Dendritic cell treated with granulocyte-macrophage colony-stimulating factor and Interleukin-4, amounts not matched to agents 40 ng/mL and 50 ng/mL, for 4 days (primary cell): ENCODE data around the gene APOBEC3H.
"Not testable (repeated sequence)": the region's sequence is repeated elsewhere in the genome, so short reads cannot be mapped to it uniquely, and the experiment has no call there.

Experiments
- H3K27ac Mint-ChIP-seq: one replicate; pipeline ENCODE4 v1.8.0; 2022; ENCODE audit warnings: mild to moderate bottlenecking, mixed read lengths
- H3K27me3 Mint-ChIP-seq: one replicate; pipeline ENCODE4 v1.8.0; 2022; ENCODE audit warnings: mild to moderate bottlenecking, mixed read lengths
- H3K36me3 Mint-ChIP-seq: one replicate; pipeline ENCODE4 v1.8.0; 2022; ENCODE audit warnings: low read depth, mixed read lengths
- H3K4me1 Mint-ChIP-seq: one replicate; pipeline ENCODE4 v1.8.0; 2022; ENCODE audit warnings: low read depth, mixed read lengths
- H3K4me3 Mint-ChIP-seq: one replicate; pipeline ENCODE4 v1.8.0; 2022; ENCODE audit warnings: mild to moderate bottlenecking, moderate library complexity, mixed read lengths
- H3K9me3 Mint-ChIP-seq: one replicate; pipeline ENCODE4 v1.8.0; 2022; ENCODE audit warnings: mixed read lengths
- intact Hi-C: fragments of 100-400 bp; cut with micrococcal nuclease; formaldehyde crosslinking; loops from one replicate; pipeline ENCODE4 v1.15.0; 2022

The APOBEC3H gene

DNA sequence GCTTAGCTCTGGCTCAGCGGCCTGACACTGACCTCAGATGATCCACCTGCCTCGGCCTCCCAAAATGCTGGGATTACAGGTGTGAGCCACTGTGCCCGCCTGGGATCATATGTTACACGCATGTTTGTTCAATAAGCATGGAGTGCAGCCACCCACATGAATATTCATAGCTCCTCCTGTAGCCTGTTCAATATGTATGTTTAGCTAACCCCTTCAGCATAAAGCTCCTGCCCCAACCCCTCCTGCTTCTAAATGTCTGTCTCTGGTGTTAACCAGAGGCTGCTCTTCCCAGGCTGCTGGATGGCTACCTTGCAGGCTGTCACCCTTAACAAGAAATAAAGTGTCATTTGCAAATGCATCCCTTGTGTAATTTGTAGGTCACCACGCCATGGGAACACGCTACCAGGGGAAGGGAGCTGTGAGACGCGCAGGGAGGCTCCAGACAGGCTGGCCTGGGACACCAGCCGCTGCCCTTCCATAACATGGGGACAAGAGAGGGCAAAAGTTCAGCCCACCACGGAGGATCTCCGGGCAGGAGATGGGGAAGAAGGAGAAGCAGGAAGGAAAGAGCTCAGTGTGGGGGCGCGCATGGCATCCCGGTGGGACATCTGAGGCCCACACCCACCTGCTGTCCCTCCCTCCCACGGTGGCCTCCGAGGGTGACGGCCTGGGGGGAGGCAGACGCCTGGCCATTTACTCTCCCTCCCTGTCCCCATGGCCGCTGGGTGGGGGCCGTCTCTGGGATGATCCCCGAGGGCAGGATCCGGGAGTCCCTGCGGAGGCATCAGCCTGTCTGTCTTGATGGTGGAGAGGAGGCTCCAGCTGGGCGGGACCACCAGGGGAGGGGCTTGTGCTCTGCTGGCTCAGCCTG lies 20.7 kb upstream of the APOBEC3H start:
- H3K27me3 Mint-ChIP-seq, H3K9me3 Mint-ChIP-seq, intact Hi-C loops: not testable (repeated sequence)
- H3K4me3 Mint-ChIP-seq = peak overlapping the region; percentile 88
- H3K36me3 Mint-ChIP-seq = peaks cover 30% of the 10 kb centered on the region
- H3K4me1 Mint-ChIP-seq = peaks cover 41% of the 10 kb centered on the region
- H3K27ac Mint-ChIP-seq = peak overlapping the region; percentile 94

- Mint-ChIP-seq H3K4me3 (peak within 1 kb of the TSS; percentile 88), H3K27ac (peak within 1 kb of the TSS; percentile 94), H3K4me1 (peaks cover 41% of the 10 kb centered on the region), H3K36me3 (peaks cover 38% of the 10 kb centered on the region)
- intact Hi-C loops, H3K9me3 Mint-ChIP-seq, H3K27me3 Mint-ChIP-seq: not testable (repeated sequence)
Measured at GRCh38 chr22:39077026-39077840, 19.8 kb upstream of the APOBEC3H start, which contains the start of gene APOBEC3G. Gene APOBEC3G (plus strand): TSS chr22:39077275. CDS start chr22:39077362, 87 bp downstream.

- Mint-ChIP-seq H3K4me1 (peaks cover 34% of the 10 kb centered on the region), H3K4me3 (peak overlapping the region; percentile 88), H3K27ac (peak overlapping the region; percentile 94), H3K36me3 (peaks cover 45% of the 10 kb centered on the region)
- H3K9me3 Mint-ChIP-seq, H3K27me3 Mint-ChIP-seq, intact Hi-C loops: not testable (repeated sequence)
Measured at GRCh38 chr22:39077912-39078311, 19.1 kb upstream of the APOBEC3H start.

GRCh38 chr22:39078329-39078728 lies 18.7 kb upstream of the APOBEC3H start:
- Mint-ChIP-seq H3K9me3 (no peaks in the 10 kb centered on the region), H3K4me3 (no peak overlapping the region), H3K27ac (peak overlapping the region; percentile 94), H3K36me3 (peaks cover 49% of the 10 kb centered on the region), H3K4me1 (peaks cover 32% of the 10 kb centered on the region), H3K27me3 (no peaks in the 10 kb centered on the region)
- intact Hi-C loops = no loop called here

- intact Hi-C loops, H3K4me3 Mint-ChIP-seq, H3K27me3 Mint-ChIP-seq, H3K9me3 Mint-ChIP-seq, H3K27ac Mint-ChIP-seq: not testable (repeated sequence)
- H3K36me3 Mint-ChIP-seq = peaks cover 52% of the 10 kb centered on the region
- H3K4me1 Mint-ChIP-seq = peaks cover 32% of the 10 kb centered on the region
Measured at GRCh38 chr22:39079054-39079637, 17.9 kb upstream of the APOBEC3H start.

DNA sequence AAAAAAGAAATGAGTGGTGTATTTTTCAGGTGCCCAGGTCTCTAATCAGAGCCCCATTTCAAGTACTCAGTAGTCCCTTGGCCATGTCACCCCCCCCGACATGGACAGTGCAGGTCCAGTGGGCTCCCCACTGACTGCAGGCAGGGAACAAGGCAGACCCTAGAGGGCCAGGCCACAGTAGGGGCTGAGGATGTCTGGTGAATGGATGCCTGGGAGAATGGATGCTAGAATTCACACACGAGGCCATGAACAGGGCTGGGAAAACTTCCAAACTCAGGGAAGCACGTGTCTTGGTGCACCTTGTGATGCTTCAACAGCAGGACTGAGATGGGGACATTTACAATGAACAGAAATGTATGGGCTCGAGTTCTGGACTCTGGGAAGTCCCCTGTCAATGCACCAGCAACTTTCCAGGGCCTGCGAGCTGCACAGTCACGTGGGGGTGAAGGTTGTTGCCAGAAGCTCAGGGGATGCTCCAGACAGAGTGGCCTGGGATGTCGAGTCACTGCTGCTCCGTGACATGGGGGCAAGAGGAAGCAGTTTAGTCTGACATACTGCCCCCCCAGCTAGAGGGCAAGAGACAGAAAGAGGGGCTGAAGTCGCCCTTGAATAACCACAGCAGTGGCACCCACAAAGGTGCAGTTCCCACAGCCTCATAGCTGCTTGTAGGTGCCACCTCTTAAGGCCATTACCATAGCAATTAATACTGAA lies 16.8 kb upstream of the APOBEC3H start:
- peaks cover 52% of the 10 kb centered on the region for H3K36me3 Mint-ChIP-seq
- intact Hi-C loops = no loop called here
- H3K27ac Mint-ChIP-seq = no peak overlapping the region
- H3K4me1 Mint-ChIP-seq = peaks cover 32% of the 10 kb centered on the region
- H3K4me3 Mint-ChIP-seq = no peak overlapping the region
- no peaks in the 10 kb centered on the region for H3K9me3 Mint-ChIP-seq
- H3K27me3 Mint-ChIP-seq = no peaks in the 10 kb centered on the region

- H3K27me3 Mint-ChIP-seq = no peaks in the 10 kb centered on the region
- H3K27ac Mint-ChIP-seq = no peak overlapping the region
- H3K36me3 Mint-ChIP-seq = peaks cover 52% of the 10 kb centered on the region
- no peaks in the 10 kb centered on the region for H3K9me3 Mint-ChIP-seq
- H3K4me1 Mint-ChIP-seq = peaks cover 25% of the 10 kb centered on the region
- intact Hi-C loops = no loop called here
- no peak overlapping the region for H3K4me3 Mint-ChIP-seq
Measured at GRCh38 chr22:39081016-39081415, 16.0 kb upstream of the APOBEC3H start.

DNA sequence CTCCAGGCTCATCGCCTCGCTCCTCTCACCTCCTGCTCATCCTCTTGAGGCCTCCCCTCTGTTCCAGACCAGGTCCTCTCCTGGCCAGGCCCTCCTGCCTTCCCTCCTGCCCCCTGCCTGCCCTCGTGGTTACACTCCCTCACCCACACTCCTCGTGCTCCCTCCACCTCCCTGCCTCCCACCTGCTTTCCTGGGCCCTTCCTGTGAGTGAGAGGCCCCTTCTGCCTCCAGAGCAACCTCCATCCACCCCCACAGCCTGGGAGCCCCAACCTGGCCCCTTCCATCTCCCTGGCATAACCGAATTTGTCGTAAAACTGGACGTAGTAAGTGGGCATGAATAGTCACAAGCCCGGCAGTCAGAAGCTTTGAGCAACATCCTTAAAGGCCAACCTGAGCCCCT lies 15.4 kb upstream of the APOBEC3H start:
- H3K9me3 Mint-ChIP-seq = no peaks in the 10 kb centered on the region
- H3K27me3 Mint-ChIP-seq = no peaks in the 10 kb centered on the region
- intact Hi-C loops = no loop called here
- peaks cover 19% of the 10 kb centered on the region for H3K4me1 Mint-ChIP-seq
- no peak overlapping the region for H3K4me3 Mint-ChIP-seq
- peaks cover 52% of the 10 kb centered on the region for H3K36me3 Mint-ChIP-seq
- H3K27ac Mint-ChIP-seq = no peak overlapping the region

DNA sequence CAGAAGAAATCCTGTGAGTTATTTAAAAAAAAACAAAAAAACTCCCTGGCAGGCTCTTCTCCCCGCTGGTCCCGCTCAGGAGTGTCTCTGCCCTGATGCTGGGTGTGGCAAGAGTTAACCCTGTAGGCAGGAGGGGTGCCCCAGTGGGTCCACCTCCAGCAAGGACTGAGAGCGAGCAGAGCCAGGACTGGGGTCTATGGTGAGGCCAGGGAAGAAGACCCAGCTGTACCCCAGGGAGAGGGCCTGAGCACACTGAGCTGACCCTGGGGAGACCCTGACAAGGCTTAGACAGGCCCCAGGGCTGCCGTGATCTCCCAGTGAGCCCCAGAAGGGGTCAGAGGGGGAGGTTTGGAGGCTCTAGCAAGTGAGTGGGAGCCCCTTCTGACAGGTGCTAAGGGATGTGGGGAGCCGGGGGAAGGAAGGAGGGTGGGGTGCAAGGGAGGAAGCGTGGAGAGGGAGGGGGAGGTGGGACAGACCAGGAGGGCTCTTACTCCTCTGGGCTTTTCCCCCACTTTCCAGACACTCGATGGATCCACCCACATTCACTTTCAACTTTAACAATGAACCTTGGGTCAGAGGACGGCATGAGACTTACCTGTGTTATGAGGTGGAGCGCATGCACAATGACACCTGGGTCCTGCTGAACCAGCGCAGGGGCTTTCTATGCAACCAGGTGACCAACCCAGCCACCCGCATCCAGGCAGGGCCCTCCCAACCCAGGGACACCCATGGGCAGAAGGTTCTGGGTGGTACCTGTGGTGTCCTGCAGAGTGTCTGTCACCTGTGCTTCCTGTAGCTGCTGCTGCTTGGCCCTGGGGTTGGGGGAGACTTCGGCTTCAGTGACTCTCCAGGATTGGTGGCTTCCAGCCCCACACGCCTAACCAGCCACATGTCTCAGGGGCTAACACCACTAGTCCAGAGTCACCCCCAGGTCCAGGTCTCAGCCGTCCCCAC lies 13.6 kb upstream of the APOBEC3H start:
- no peaks in the 10 kb centered on the region for H3K27me3 Mint-ChIP-seq
- peaks cover 43% of the 10 kb centered on the region for H3K36me3 Mint-ChIP-seq
- H3K4me3 Mint-ChIP-seq = no peak overlapping the region
- H3K4me1 Mint-ChIP-seq = peaks cover 9% of the 10 kb centered on the region
- intact Hi-C loops = no loop called here
- peak overlapping the region; percentile 45 for H3K27ac Mint-ChIP-seq
- no peaks in the 10 kb centered on the region for H3K9me3 Mint-ChIP-seq

DNA sequence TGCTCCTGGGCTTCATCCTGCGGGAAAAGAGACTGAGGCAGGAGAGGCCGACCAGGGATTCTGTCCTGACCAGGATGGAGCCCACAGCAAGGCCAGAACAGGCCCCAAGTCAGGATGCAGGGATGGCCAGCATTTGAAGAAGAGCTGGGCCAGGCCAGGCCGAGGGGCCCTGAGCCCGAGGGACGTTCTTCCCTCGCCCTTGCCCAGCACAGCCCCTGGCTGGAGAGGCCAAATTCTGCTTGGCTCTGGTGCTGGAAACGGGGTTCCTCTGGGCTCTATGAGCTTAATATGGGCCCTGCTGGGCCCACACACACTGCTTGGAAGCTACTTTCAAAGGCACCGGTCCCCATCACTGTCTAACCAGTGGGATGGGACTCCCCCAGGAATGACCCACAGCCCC lies 12.4 kb upstream of the APOBEC3H start:
- peaks cover 38% of the 10 kb centered on the region for H3K36me3 Mint-ChIP-seq
- H3K27ac Mint-ChIP-seq = no peak overlapping the region
- peaks cover 9% of the 10 kb centered on the region for H3K4me1 Mint-ChIP-seq
- intact Hi-C loops = no loop called here
- H3K4me3 Mint-ChIP-seq = no peak overlapping the region
- no peaks in the 10 kb centered on the region for H3K9me3 Mint-ChIP-seq
- H3K27me3 Mint-ChIP-seq = peaks cover 5% of the 10 kb centered on the region

DNA sequence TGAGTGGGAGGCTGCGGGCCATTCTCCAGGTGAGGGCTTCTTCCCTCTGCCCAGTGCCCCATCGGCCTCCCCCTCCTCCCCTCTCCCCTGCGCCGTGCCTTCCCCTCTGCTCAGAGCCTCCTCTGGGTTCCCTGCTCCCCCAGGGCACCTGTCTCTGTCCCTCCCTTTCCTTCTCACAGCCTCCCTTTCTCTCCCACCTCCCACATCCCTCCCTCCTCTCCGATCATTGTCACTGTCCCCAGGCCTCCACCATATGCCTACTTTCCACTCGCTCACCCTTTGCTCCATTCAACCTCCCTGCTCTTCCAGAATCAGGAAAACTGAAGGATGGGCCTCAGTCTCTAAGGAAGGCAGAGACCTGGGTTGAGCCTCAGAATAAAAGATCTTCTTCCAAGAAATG lies 9.9 kb upstream of the APOBEC3H start:
- Mint-ChIP-seq H3K36me3 (peaks cover 15% of the 10 kb centered on the region), H3K27me3 (peaks cover 26% of the 10 kb centered on the region), H3K27ac (no peak overlapping the region), H3K9me3 (no peaks in the 10 kb centered on the region), H3K4me1 (peaks cover 21% of the 10 kb centered on the region), H3K4me3 (no peak overlapping the region)
- intact Hi-C loops = no loop called here

- Mint-ChIP-seq H3K27me3 (peaks cover 29% of the 10 kb centered on the region), H3K4me1 (peaks cover 31% of the 10 kb centered on the region), H3K27ac (no peak overlapping the region), H3K4me3 (no peak overlapping the region), H3K36me3 (peaks cover 5% of the 10 kb centered on the region), H3K9me3 (no peaks in the 10 kb centered on the region)
- intact Hi-C loops = no loop called here
Measured at GRCh38 chr22:39087881-39088684, 9.0 kb upstream of the APOBEC3H start.
